Spleen (tissue), 7 donors: Measurements from ENCODE around the gene GPC2.
"Not testable (repeated sequence)": the region's sequence is repeated elsewhere in the genome, so short reads cannot be mapped to it uniquely, and the experiment has no call there.

Source experiments
- CTCF ChIP-seq, 11 experiments: fragments of 200-600 bp in 7 of 11; fragments of 450-650 bp in 4 of 11; sonication (generic) in 4 of 11; IDR thresholded peaks in 8 of 11; conservative IDR thresholded peaks in 3 of 11; 1 replicate in 7 of 11; 2 replicates in 4 of 11; pipeline versions ENCODE4 v1.4.0 to v1.8.0; 2016 to 2021; ENCODE audit warnings: antibody characterized with exemption in 11 of 11, inconsistent platforms in 4 of 11, mild to moderate bottlenecking in 1 of 11
- POLR2A ChIP-seq, 3 donors: fragments of 450-650 bp; IDR thresholded peaks; one replicate each; pipeline ENCODE4 v1.5.1; 2017; ENCODE audit warnings: antibody characterized with exemption in 3 of 3, mild to moderate bottlenecking in 1 of 3
- POLR2AphosphoS5 ChIP-seq, 3 donors: sonication (generic); formaldehyde crosslinking; IDR thresholded peaks; one replicate each; pipeline ENCODE4 v1.5.1; 2017; ENCODE audit warnings: antibody characterized with exemption in 3 of 3
- donor health status: DM: no; HTN: no; CAD: no; lungs with moderate emphysema.
- donor health status: DM: no; HTN: no; CAD: no.
- donor health status: DM: no; HTN: no; CAD: no.

DNA sequence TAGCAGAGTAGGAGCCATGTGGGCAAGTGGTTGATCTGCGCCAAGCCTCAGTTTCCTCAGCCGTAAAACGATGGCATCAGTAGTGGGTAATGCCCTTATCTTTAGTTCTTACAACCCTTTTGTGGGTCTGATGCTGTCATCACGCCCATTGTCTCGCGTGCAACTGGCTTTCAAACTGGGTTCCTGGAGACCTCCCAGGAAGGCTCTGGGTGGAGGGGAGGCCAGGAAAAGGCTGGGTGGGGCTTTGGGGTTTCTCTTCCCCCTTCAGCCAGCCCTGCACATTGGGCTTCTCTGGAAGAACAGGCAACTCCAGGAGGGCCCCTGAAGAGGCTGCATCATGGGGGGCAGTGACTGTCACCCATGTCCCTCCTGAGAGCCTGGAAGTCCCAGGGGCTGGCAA, 47.7 kb upstream of the GPC2 start:
- not testable (repeated sequence) for TF ChIP-seq POLR2AphosphoS5 (IDR thresholded peaks at IDR 0.05); POLR2A (IDR thresholded peaks at IDR 0.05); CTCF (IDR thresholded peaks at IDR 0.05 in 8 of 11, conservative IDR thresholded peaks at IDR 0.05 in 3 of 11)
